RWPE1 (cell line): ENCODE data around the gene TMEM123.

Source experiments
- CTCF ChIA-PET: fragments of 350-600 bp; sonication (Branson Sonifier 250); formaldehyde crosslinking; extraction: SDS; loops from one replicate; lab custom pipeline; 2021; lab: Yijun Ruan, JAX
- POLR2A ChIA-PET: fragments of 400-600 bp; formaldehyde crosslinking; extraction: SDS; loops from one replicate; lab custom pipeline; 2020; ENCODE audit warnings: antibody characterized with exemption; ENCODE audit not compliant: low non-redundant PET; lab: Yijun Ruan, JAX
- DNase-seq: peaks from one replicate; pipeline ENCODE4 v3.0.0; 2012; ENCODE audit warnings: low spot score
- H3K27ac ChIP-seq: fragments of 450-650 bp; 2 replicates; pipeline ENCODE4 v1.5.1; 2017
- TF ChIP-seq, protein P1 (sequence below): fragments of 450-650 bp; conservative IDR thresholded peaks from 2 replicates; pipeline ENCODE4 v1.5.1; 2017; ENCODE audit warnings: low read depth, mild to moderate bottlenecking

The TMEM123 gene

GRCh38 chr11:102408339-102408738 lies 44.2 kb downstream of the TMEM123 start:
- CTCF ChIA-PET, result interaction anchor here (1.2 kb wide), 1 partner anchor 18 kb away, joined by 3 read pairs; no protein-coding TSS in a partner anchor

GRCh38 chr11:102407901-102408300 lies 44.7 kb downstream of the TMEM123 start:
- POLR2A ChIA-PET, result no interaction called here
- CTCF ChIA-PET, result interaction anchor here (1.2 kb wide), 1 partner anchor 17 kb away, joined by 3 read pairs; no protein-coding TSS in a partner anchor
- DNase-seq, result no peak
- no peak overlapping the region for H3K27ac ChIP-seq
- TF ChIP-seq, protein P1, sequence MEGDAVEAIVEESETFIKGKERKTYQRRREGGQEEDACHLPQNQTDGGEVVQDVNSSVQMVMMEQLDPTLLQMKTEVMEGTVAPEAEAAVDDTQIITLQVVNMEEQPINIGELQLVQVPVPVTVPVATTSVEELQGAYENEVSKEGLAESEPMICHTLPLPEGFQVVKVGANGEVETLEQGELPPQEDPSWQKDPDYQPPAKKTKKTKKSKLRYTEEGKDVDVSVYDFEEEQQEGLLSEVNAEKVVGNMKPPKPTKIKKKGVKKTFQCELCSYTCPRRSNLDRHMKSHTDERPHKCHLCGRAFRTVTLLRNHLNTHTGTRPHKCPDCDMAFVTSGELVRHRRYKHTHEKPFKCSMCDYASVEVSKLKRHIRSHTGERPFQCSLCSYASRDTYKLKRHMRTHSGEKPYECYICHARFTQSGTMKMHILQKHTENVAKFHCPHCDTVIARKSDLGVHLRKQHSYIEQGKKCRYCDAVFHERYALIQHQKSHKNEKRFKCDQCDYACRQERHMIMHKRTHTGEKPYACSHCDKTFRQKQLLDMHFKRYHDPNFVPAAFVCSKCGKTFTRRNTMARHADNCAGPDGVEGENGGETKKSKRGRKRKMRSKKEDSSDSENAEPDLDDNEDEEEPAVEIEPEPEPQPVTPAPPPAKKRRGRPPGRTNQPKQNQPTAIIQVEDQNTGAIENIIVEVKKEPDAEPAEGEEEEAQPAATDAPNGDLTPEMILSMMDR, result no peak

More at GRCh38 chr11:102408339-102408738, 44.2 kb downstream of the TMEM123 start:
- TF ChIP-seq, protein P1, result no peak
- POLR2A ChIA-PET, result no interaction called here
- no peak for DNase-seq
- H3K27ac ChIP-seq, result no peak overlapping the region

DNA sequence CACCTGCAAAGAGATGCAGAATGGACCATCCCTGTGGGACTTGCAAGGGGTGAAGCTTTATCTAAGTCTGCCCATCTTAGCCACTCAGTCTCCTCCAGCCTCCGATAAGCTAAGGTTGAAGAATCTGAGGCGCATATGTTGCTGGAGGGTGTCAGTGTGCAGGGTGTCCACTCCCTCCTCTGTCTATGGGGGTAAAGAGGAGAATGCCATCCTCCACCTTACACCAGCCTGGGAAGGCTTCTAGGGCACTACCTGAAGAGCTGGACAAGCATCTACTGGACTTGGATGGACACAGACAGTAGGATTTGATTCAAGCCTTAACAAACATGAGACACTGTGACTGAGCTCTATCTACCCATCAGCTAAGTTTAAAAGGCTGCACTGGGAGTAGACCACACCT lies 46.5 kb downstream of the TMEM123 start:
- no peak for DNase-seq
- no peak overlapping the region for H3K27ac ChIP-seq
- ChIA-PET POLR2A (no interaction called here), CTCF (interaction anchor here (0.6 kb wide), 1 partner anchor 1207 kb away, joined by 6 read pairs; no protein-coding TSS in a partner anchor)
- TF ChIP-seq, protein P1, result no peak

- CTCF ChIA-PET, result interaction anchor here (0.6 kb wide), 1 partner anchor 1206 kb away, joined by 6 read pairs; no protein-coding TSS in a partner anchor
- TF ChIP-seq, protein P1, result no peak
- POLR2A ChIA-PET, result no interaction called here
These were observed 47.1 kb downstream of the TMEM123 start for GRCh38 chr11:102405501-102405900.

DNA sequence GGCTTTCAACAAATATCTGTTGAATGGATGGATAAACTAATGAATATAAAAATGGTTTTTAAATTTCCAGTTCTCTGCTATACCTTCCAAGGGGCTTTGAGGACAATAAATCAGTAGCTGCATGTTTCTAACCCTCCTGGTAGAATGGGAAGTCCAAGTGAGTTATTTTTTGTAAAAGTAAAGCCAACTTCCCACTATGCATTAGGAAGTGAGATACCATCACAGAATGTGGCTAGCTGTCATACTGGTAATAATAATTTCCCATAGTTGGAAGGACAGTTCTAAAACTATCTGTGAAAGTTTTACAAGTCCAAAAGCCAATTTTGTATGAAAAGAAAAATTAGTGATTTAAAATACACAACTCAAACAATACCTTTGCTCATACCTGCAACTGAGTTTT lies 50.0 kb downstream of the TMEM123 start:
- ChIA-PET CTCF (no interaction called here), POLR2A (no interaction called here)
- no peak overlapping the region for H3K27ac ChIP-seq
- no peak for DNase-seq
- TF ChIP-seq, protein P1, result no peak

More at GRCh38 chr11:102405501-102405900, 47.1 kb downstream of the TMEM123 start:
- DNase-seq, result no peak
- no peak overlapping the region for H3K27ac ChIP-seq

DNA sequence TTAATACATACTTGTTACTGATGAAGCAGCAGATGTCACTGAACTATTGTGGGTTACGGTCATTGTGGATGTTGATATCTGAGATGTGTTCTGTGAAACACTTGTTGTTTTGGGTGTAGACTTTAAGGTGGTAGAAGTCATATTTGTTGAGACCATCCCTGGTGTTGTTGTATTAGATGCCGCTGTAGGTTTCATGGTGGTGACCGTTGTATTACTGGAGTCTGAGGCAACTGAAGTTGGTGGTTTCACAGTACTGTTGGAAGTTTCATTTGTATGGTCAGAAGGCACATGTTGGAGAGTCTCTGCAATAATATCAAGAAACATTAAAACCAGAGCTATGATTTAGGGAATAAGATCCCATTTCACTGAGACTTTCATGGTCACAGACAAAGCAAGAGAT lies 50.7 kb downstream of the TMEM123 start:
- H3K27ac ChIP-seq, result no peak overlapping the region
- CTCF ChIA-PET, result no interaction called here
- POLR2A ChIA-PET, result no interaction called here
- no peak for DNase-seq
- TF ChIP-seq, protein P1, result no peak
